GM21447 (cell line): ENCODE data around the gene BCL2L13.
"Not testable (repeated sequence)": the region's sequence is repeated elsewhere in the genome, so short reads cannot be mapped to it uniquely, and the experiment has no call there.

Source experiments
- ATAC-seq: cut with Tn5 transposase; IDR thresholded peaks from one replicate; pipeline ENCODE4 v1.9.1; 2021; ENCODE audit not compliant: unreplicated experiment

Gene BCL2L13

DNA sequence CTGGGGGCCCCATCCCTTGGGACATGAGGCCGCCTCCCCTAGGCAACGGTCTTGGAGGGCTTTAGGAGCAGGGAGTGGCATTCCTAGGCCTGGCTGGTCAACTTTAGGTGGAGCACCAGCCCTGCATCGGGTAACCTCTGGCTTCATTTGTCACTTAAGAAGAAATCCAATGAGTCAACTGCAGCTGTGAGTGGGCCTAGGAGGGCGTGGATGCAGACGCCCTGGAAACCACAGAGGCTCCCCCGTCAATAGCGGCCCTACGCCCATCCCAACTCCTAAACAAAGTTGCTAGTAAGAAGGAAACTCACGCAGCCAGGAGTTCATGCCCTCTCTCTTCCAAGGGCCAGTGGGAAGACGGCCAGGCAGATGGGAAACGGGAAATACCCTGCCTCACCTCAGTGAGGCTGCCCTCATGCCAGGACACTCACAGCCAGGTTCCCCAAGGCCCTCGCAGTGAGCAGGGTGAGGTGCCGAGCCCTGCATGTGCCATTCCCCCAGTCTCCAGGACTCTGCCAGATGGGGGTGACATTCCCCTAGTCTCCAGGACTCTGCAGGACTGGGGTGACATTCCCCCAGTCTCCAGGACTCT is 114.9 kb downstream of the BCL2L13 start:
- no peak for ATAC-seq

DNA sequence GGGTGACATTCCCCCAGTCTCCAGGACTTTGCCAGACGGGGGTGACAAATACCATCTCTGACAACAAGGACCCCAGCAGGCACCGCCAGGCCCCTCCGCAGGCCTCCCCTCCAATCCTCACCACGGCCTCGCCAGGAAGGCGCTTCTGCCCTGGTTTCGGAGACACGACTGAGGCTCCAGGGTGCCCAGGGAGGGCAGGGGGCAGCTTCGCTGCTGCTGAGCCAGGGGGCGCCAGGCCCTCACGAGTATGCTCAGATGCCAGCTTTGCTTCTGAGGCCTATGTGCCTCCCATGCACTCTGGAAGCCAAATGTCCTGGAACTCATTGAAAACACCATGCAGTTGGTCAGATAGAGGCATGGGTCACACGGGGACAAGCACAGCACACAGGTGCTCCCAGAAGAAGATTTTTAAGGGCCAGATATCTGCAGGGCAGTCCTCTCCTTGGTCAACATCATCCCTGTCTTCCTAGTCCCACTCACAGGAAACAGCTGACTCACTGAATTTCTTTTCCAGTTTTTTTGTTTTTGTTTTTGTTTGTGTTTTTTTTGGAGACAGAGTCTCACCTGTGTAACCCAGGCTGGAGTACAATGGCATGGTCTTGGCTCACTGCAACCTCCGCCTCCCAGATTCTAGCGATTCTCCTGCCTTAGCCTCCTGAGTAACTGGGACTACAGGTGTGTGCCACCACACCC is 115.8 kb downstream of the BCL2L13 start:
- ATAC-seq, result no peak

DNA sequence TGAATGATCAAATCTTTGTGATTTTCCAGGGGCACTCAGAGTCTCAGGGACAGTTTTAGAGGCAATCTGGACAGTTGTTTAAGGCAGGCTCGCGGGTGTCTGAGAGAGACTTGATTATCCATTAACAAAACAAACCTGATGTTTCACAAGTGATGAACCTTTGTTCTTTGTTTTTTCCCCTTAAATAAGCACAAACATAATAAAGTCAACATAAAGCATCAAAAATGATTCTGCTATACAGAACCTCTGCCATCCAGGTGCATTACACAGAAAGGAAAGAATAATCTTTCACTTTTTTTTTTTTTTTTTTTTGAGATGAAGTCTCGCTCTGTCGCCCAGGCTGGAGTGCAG is 122.6 kb downstream of the BCL2L13 start:
- no peak for ATAC-seq

DNA sequence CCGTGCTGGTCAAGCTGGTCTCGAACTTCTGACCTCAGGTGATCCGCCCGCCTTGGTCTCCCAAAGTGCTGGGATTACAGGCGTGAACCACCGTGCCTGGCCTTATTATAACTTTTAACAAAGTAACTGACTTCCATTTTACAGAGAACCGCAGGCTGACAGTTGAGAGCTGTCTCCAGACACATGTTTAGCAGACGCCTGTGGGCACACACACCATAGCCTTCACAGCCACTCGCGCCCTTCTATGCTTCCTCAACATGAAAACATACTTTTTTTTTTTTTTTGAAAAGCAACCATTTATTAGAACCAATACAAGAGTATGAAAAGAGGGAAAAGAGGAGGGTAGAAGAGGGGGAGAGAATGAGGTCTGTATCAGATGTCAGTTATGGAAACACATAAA is 124.9 kb downstream of the BCL2L13 start:
- ATAC-seq, result not testable (repeated sequence)

DNA sequence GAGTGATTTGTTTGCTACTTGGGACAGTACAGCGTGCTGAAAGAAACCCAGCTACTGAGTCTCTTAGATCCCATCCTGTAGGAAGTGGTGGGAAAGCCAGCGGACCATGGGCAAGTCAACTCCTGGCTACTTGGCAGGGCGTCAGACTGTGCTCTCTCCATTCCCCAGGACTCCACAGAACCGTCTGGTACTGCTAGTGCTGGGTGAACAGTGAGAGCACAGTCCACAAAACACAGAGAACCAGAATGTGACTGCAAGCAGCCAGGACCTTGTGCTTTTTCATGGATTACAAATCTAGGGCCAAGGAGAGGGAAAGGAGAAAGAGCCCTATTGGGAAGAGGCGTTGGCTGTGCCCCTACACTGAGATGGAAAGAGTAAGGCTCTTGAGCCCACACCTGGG is 125.5 kb downstream of the BCL2L13 start:
- ATAC-seq, result no peak

DNA sequence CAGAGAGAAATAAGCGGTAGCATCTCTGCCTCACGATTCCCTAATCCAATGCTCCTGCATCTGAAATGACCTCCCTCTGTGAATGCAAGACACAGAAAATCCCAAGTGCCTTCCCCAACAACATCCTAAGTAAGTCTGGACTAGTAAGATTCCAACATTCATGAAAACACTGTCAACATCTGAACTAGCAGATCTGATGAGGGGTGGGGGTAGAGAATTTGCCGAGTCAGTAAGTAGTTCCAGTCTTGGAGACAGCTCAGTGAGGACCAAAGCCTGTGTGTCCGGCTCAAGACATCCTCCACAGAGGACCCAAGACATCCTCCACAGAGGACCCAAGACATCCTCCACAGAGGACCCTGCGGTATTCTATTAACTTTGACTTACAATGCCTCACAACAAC is 126.3 kb downstream of the BCL2L13 start:
- ATAC-seq, result not testable (repeated sequence)

DNA sequence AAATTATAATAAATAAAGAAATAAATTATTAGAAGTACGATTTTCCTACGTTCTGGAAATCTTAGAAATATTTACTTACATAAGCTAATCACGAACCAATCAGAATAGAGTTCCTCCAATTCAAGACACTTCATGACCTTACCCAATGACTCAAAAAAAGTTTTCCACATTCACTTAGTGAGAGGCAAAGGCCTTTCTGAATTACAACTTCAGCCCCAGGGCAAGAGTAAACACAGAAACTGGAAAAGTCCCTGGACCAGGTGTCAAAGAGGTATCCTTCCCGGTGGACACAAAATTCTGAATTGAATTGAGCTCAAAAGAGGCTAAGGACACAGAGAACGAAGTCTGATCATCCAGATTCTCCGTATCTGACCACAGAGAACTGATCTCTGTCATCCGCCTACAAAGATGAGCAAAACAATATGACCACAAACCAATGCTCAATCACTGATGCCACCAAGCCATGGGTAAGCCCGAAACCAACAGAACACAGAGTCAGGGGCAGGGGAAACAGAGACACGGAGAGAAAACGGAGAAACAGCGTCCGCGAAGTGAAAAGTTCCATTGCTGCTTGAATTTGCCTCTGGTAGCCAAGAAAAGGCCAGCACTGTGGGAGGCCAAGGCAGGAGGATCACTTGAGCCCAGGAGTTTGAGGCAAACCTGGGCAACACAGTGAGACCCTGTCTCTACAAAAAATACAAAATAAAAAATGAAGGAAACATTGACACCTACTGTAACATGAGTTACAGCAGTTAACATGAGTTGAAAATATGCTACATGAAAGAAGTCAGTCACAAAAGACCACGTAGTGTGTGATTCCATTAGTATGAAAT is 128.9 kb downstream of the BCL2L13 start:
- ATAC-seq, result peak; percentile 49

DNA sequence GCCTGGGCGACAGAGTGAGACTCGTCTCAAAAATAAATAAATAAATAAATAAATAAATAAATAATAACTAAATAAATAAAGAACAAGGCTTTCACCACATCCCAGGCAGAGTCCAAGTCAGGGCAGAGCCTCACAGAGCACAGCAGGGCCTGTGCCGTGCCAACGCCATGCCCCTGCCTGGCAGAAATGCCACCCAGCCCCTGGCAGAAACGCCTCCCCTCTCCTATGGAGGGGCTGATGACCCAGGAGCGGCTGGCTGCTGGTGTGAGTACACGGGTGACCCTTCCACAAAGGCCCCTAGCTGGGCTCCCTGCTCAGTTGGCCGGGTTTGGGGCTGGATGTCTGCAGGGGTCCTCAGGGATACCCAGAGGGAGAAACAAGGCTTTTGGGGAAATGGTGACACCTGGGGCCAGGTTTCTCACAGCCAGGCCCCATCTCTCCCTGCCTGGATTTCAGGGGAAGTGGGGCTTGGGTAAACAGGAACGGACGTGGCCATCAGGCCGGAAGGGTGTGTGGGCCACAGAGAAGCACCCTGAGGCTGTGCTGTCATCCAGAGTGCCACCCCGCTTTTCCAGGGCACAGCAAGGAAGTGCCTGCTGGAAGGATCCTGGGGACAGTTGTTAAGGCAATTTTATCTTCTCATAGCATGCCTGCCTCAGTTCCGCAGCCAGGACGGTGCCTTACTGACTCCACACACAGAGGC is 130.6 kb downstream of the BCL2L13 start:
- no peak for ATAC-seq

DNA sequence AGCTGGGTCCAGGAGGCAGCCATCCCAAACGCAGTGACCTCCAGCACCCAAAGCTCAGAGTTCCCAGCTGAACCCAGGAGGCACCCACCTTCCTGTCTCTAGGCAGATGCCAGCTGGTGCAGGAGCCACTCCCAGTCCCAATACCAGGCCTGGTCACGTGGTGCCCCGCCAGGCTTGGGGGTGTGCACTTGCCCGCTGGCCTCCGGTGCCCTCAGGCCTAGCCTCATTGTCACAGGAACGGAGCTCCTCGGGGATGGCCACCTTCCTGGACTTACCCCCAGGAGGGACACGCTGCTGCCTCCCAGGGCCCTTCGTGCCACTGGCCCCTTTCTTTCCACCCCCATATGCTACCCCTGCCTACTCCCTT is 131.1 kb downstream of the BCL2L13 start:
- no peak for ATAC-seq

DNA sequence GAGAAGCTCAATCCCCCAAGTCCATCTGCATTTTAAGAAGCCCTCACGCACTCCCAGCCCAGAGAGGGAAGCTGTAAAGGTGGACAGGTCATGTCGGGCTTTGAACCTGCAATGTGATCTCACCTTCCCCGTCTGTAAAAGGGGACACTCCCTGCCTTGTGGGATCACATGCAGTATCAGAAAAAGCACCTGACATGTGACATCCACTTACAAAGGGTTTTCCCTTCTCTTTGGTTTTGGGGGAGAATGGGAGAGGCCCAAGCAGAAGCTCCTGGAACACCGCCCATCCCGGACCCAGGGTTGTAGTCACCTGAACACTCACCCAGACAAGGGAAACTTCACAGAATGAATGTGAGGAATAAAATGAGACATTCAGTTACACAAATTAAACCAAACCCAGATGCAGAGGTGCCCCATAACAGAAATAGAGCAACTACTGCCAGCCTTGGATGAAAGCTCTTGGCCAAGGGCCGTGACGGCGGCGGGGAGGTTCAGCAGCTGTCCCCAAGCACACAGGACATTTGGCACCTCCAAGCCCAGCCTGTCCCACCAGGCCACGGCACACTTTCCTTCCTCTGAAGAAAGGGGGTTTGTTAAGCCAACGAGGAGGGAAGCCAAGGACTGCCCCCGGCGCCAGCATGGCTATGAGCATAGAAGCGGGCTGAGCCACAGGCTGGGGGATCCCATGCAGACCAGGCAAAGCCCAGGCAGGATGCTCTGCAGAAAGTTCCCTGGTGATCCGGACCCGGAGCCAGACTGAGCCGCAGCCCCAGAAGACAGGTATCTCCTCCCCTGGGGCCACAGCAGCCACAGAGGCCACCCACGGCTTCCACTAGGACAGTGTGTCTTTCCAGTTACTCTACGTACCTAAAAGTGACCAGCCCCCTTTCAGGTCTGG is 131.9 kb downstream of the BCL2L13 start:
- no peak for ATAC-seq

DNA sequence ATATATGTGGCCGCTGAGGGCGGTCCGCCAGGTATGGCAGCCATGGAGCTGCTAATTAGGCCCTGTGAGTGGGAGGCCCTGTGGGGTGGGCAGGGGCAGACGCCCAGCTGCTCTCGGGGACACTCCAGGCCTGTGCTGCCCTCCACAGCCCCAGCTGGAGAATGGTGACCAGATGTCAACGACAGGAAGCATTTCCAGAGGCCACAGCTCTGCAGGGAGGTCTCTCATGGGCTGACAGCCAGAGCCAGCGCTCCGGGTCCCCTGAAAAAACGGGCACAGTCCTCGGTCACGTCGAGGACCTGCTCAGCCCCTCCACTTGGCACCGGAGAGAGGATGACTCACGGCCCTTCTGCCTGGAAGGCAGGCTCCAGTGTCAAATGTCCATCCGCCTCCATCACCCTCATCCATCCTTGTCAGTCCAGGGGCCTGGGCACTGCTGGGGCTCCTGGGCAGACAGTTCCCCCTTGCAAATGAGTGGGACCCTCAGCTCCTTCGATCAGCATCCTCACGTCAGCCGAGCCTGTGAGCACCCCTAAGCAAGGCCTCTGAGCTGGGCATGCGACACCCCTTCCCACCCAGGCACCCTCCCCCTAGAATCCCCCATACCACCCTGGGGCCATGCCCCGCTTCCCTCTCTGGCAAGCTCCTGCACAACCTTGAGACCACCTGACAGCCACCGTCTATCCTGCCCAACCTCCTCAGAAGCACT is 133.8 kb downstream of the BCL2L13 start:
- ATAC-seq, result no peak

DNA sequence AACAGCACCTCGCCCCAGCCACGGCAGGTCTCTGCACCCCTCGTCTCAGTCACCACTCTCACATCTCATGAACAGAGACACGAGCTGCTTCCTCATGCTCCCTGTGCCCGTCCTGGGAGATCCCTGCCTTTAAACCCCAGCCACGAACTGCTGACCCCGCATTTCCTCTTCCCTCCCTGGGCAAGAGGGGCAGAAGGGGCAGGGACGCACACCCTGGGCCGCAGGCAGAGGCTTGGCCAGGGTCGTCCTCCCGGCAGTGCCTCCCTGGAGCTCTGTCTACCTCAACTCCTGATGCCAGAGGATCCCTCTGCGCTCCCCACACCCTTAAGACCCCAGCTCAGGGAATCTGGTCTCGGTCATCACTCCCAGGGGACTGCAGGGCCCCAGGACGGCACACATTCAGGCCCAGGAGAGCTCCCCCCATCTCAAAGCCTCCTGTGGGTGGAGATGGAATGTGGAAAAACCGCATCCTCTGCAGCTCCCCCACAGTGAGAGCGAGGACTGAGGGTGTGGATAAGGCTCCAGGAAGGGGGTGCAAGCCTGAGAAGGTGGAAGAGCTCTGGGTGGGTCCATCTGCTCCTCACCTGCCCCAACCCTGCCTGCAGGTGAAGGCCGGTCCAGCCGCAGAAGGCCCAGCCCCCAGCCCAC is 134.5 kb downstream of the BCL2L13 start:
- ATAC-seq, result no peak

DNA sequence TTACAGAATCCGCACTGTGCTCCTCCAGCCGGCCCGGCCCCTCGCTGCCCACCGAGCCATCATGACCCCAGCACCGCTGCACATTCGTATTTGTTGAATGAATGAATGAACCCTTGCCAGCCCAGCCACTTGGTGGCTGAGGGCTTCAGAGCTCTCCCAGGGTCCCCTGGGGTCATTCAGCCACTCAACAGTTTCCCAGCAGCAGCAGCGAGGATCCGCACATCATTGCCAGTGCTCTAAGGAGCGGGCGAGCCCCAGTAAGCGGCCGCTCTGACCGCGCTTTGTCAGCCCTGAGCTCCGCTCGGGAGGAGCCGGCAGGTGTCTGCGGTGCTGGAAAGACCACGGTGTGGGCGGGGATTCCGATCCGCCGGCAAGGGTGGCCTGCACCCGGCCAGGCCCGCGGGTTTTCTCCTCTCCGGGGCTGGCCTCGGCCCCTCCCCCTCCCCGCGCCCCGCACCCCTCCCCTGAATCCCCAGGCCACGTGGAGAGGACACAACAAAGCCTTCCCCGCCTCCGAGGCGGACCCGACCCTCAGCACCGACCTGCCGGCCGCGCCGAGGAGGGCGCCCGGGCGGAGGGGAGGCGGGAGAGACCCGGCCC is 135.1 kb downstream of the BCL2L13 start:
- ATAC-seq, result no peak

DNA sequence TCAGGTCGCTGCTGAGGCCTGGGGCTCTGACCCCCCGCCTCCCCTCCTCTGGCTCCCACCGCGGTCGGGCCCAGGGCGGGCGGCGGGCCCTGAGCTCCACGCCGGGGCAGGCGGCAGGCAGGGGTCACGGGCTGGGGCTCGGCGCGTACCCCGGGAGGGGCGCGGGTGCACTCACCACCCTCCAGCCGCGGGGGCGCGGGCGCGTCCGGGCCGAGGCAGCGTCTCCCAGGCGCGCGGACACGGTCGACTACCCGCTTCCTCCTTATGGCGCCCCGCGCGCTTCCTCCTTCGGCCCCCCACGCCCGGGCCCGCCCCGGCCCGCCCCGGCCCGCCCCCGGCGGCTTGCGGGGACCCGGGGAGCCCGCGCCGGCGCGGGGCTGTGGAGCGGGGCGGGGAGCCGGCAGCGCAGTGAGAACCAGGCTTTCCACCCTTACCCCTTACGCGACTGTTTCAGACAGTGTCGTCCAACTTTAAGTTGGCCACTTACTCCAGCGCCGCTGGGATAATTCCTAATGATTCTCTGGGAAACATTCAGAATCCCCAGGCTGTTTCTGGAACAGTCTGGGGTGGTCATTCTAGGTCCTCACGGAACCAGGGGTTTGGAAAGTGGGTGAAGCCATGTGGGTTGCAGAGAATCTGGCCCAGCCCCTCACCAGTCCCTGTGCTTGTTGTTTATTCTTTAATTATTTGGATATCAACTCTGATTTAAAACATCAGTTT is 135.8 kb downstream of the BCL2L13 start, which contains the start of gene BID:
TSS of gene BID (minus strand) at position 264 of the 720 bp plus-strand sequence. CDS start 24,353 bp downstream, outside the sequence.
- ATAC-seq, result no peak

DNA sequence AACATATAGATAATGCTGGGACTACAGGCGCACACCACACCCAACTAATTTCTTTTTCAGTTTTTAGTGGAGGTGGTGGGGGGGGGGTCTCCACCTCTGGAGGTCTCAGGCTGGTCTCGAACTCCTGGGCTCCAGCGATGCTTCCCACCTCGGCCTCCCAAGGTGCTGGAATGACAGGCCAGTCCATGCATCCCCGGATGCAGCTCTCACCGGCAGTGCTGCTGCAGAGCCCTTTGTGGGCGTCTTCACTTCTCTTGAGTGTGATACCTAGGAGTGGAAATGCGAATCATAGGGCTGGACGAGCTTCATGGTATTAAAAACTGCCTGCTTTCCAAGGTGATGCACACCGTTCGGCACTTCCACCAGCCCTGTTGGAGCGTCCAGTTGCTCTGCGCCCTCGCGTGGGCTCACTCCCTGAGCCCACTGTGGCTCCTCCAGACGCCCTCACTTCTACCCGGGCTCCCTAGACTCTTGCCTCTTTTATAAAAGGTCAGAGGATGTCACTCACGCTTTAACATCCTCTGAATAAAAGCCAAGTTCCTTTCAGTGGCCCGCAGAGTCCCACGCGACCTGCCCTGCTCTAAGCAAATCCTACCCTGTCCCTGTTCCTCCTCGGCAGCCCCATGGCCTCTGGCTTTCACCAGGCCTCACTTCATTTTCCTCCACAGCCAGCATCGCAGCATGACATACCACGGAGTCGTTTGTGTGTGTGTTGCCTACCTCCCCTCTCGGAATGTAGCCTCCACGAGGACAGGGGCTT is 136.5 kb downstream of the BCL2L13 start:
- no peak for ATAC-seq

DNA sequence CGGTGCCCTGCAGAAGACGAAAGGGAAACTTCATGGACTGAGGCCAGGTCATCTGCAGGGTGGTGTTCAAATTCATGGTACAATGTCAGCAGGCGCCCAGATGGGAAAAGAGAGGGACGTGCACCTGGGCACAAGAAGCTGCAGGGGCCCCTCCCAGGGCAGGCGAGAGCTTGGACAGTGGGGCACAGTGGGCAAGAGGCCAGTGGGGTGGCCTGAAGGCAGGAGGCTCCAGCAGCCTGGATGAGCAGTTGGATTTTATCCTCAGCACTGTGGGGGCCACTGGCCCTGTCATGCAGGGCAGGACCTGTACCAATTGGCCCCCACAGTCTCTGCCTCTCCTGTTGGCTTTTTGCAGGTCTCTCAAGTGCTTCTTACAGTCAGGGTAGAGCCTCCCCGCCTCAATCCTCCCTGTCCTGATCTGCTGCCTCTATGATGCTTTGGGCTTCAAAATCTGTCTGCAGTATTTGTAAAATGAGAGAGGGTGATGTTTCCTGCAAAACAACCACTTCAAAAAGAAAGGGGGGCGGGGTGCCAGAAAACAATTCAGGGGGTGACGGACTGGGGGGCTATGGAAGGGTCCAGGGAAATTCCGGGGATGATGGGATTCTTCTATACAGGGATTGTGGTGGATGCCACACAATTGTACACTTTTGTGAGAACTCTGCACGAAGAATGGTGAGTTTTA is 137.4 kb downstream of the BCL2L13 start:
- ATAC-seq, result no peak
